SK-N-SH (cell line): ENCODE results near the gene MYO1C.

Experiments
- CTCF ChIP-seq: fragments of 200-600 bp; sonication (generic); IDR thresholded peaks from 2 replicates; pipeline ENCODE4 v1.6.1; 2017; ENCODE audit warnings: antibody characterized with exemption, mild to moderate bottlenecking, moderate library complexity
- ELF1 ChIP-seq: IDR thresholded peaks from 2 replicates; pipeline ENCODE4 v1.4.0; 2012
- EP300 ChIP-seq, 2 experiments: IDR thresholded peaks; 2 replicates each; pipeline versions ENCODE4 v1.4.0 to v1.6.1; 2012; ENCODE audit warnings: borderline replicate concordance in 1 of 2, low read depth in 1 of 2, low read length in 1 of 2
- EZH2phosphoT487 ChIP-seq: fragments of 200-600 bp; sonication (generic); IDR thresholded peaks from 2 replicates; pipeline ENCODE4 v1.6.1; 2017; ENCODE audit warnings: low read depth, mixed run types, mild to moderate bottlenecking, antibody characterized with exemption, moderate library complexity, borderline replicate concordance
- FOXM1 ChIP-seq: IDR thresholded peaks from 2 replicates; pipeline ENCODE4 v1.4.0; 2012; ENCODE audit warnings: low read depth, mild to moderate bottlenecking
- NFIC ChIP-seq: IDR thresholded peaks from 2 replicates; pipeline ENCODE4 v1.4.0; 2012; ENCODE audit warnings: borderline replicate concordance
- POLR2AphosphoS5 ChIP-seq: IDR thresholded peaks from 2 replicates; pipeline ENCODE4 v1.6.1; 2012; ENCODE audit warnings: low read depth, low read length
- SMC3 ChIP-seq: IDR thresholded peaks from 2 replicates; pipeline ENCODE4 v1.6.1; 2012; ENCODE audit warnings: low read depth, low read length, improper control_type of control experiment
- TAF1 ChIP-seq: IDR thresholded peaks from 2 replicates; pipeline ENCODE4 v1.6.1; 2012; ENCODE audit warnings: low read depth, mild to moderate bottlenecking, low read length, moderate library complexity, borderline replicate concordance
- USF2 ChIP-seq: fragments of 150-350 bp; IDR thresholded peaks from 2 replicates; pipeline ENCODE4 v1.6.1; 2017; ENCODE audit warnings: antibody characterized with exemption, low read length, low read depth, borderline replicate concordance

GRCh38 chr17:1461198-1461944, 31.1 kb downstream of the MYO1C start:
- TF ChIP-seq CTCF (no peak), FOXM1 (no peak), POLR2AphosphoS5 (no peak), SMC3 (no peak), USF2 (no peak), ELF1 (no peak), EZH2phosphoT487 (no peak), NFIC (no peak), EP300 (IDR thresholded peaks at IDR 0.05; ENCODE audit: borderline replicate concordance in 1 of 2, low read depth in 1 of 2, low read length in 1 of 2) (no peak), TAF1 (no peak)
